K562 (cell line): ENCODE results near the gene RHNO1. TPM values are rescaled to one million over a fixed set of nuclear protein-coding genes. Genes with fewer than 3 reads are reported as not detected.

Source experiments
- ATAC-seq: fragments of 200-7000 bp; cut with Tn5 transposase; 3 replicates; pipeline ENCODE4 v1.9.1; 2020; ENCODE audit warnings: moderate library complexity
- BruUV-seq: library from RNA; stranded (reverse); fragments of 400-500 nt; replicated peaks from 2 replicates; lab custom pipeline; 2021; lab: Mats Ljungman, UMichigan
- CTCF ChIA-PET: fragments of 300-600 bp; formaldehyde crosslinking; extraction: SDS; loops from one replicate; lab custom pipeline; 2021; ENCODE audit warnings: low intra/inter-chr PET ratio; lab: Yijun Ruan, JAX
- POLR2A ChIA-PET: fragments of 300-600, 350-650 bp; sonication (Branson Sonifier 250); formaldehyde crosslinking; extraction: SDS; loops from one replicate; lab custom pipeline; 2021; ENCODE audit warnings: antibody characterized with exemption, inconsistent platforms; lab: Yijun Ruan, JAX
- DNase-seq, 4 experiments: peaks; one replicate each; pipeline versions ENCODE4 v3.0.0 to v3.0.0-alpha.2; 2011 to 2018; ENCODE audit warnings: low spot score in 3 of 4, mixed read lengths in 3 of 4; ENCODE audit errors: extremely low read depth in 1 of 4
- FAIRE-seq: peaks from 2 replicates; lab custom pipeline; 2011; peaks lifted over from hg19 to GRCh38; lab: Jason Lieb, UNC
- H2AFZ ChIP-seq: 2 replicates; pipeline ENCODE4 v1.6.0; 2011; ENCODE audit warnings: low read depth, low read length, control low read depth, inconsistent platforms
- H3K27ac ChIP-seq: fragments of 200-600 bp; 3 replicates; pipeline ENCODE4 v1.8.0; 2011; ENCODE audit warnings: low read depth, mild to moderate bottlenecking, control low read depth, inconsistent platforms, low read length, moderate library complexity, mixed read lengths; ENCODE audit errors: extremely low read depth
- H3K27me3 ChIP-seq, 2 experiments: fragments of 300-600 bp in 1 of 2; 2 replicates in 1 of 2; 3 replicates in 1 of 2; pipeline versions ENCODE4 v1.6.0 to v1.8.0; 2011; ENCODE audit warnings: inconsistent platforms in 2 of 2, low read length in 2 of 2, mild to moderate bottlenecking in 1 of 2, mixed read lengths in 1 of 2, moderate library complexity in 1 of 2; ENCODE audit not compliant: control insufficient read depth in 2 of 2, insufficient read depth in 2 of 2
- H3K36me3 ChIP-seq: fragments of 300-600 bp; 3 replicates; pipeline ENCODE4 v1.8.0; 2011; ENCODE audit warnings: mild to moderate bottlenecking, low read length, inconsistent platforms; ENCODE audit not compliant: control insufficient read depth, insufficient read depth
- H3K4me1 ChIP-seq, 2 experiments: fragments of 200-600 bp in 1 of 2; replicated peaks in 1 of 2; 2 replicates in 1 of 2; 3 replicates in 1 of 2; pipeline versions ENCODE4 v1.5.1 to v1.8.0; 2011; ENCODE audit warnings: inconsistent platforms in 2 of 2, low read length in 2 of 2, mild to moderate bottlenecking in 1 of 2, mixed read lengths in 1 of 2, moderate library complexity in 1 of 2; ENCODE audit not compliant: control insufficient read depth in 2 of 2, insufficient read depth in 2 of 2
- H3K4me2 ChIP-seq: 2 replicates; pipeline ENCODE4 v1.6.1; 2011; ENCODE audit warnings: low read length, control low read depth, inconsistent platforms, mixed read lengths; ENCODE audit not compliant: insufficient read depth
- H3K4me3 ChIP-seq: fragments of 200-600 bp; sonication (generic), shearing (Covaris generic); 2 replicates; pipeline ENCODE4 v1.5.1; 2016; ENCODE audit warnings: control low read depth, inconsistent platforms
- H3K79me2 ChIP-seq: fragments of 200-600 bp; 3 replicates; pipeline ENCODE4 v1.8.0; 2011; ENCODE audit warnings: low read length, inconsistent platforms; ENCODE audit not compliant: control insufficient read depth, insufficient read depth
- H3K9ac ChIP-seq, 2 experiments: 2 replicates each; pipeline versions ENCODE4 v1.6.0 to v1.6.1; 2011; ENCODE audit warnings: low read depth in 2 of 2, low read length in 2 of 2, control low read depth in 1 of 2, inconsistent platforms in 1 of 2, mild to moderate bottlenecking in 1 of 2, mixed read lengths in 1 of 2; ENCODE audit not compliant: insufficient read depth in 1 of 2
- H3K9me1 ChIP-seq: one replicate; pipeline ENCODE4 v1.6.0; 2011; ENCODE audit warnings: inconsistent platforms, mild to moderate bottlenecking, low read length, moderate library complexity; ENCODE audit not compliant: control insufficient read depth, insufficient read depth
- H3K9me3 ChIP-seq: replicated peaks from 2 replicates; pipeline ENCODE4 v1.5.1; 2011; ENCODE audit warnings: low read depth, low read length, inconsistent platforms; ENCODE audit not compliant: control insufficient read depth, insufficient read depth
- H4K20me1 ChIP-seq: replicated peaks from 2 replicates; pipeline ENCODE4 v1.6.1; 2011; ENCODE audit warnings: low read length, inconsistent platforms, mixed read lengths; ENCODE audit not compliant: control insufficient read depth, insufficient read depth
- CEBPB ChIP-seq: fragments of 450-650 bp; IDR thresholded peaks from 2 replicates; pipeline ENCODE4 v1.6.1; 2016; ENCODE audit warnings: missing genetic modification characterization, missing compliant biosample characterization
- CTBP1 ChIP-seq: fragments of 450-650 bp; IDR thresholded peaks from 2 replicates; pipeline ENCODE4 v1.6.1; 2016; ENCODE audit warnings: borderline replicate concordance
- HDAC3 ChIP-seq: fragments of 450-650 bp; IDR thresholded peaks from 2 replicates; pipeline ENCODE4 v1.6.1; 2018; ENCODE audit warnings: borderline replicate concordance, mild to moderate bottlenecking, moderate library complexity; ENCODE audit not compliant: partially characterized antibody
- YY1 ChIP-seq, 3 experiments: IDR thresholded peaks; 2 replicates each; pipeline ENCODE4 v1.6.1; 2011; ENCODE audit warnings: low read length in 2 of 3, mild to moderate bottlenecking in 2 of 3, moderate library complexity in 2 of 3, borderline replicate concordance in 1 of 3, control low read depth in 1 of 3, low read depth in 1 of 3; ENCODE audit not compliant: insufficient read depth in 3 of 3, insufficient replicate concordance in 2 of 3, control insufficient read depth in 1 of 3, insufficient read length in 1 of 3; ENCODE audit errors: extremely low read depth in 1 of 3
- ZNF23 ChIP-seq: fragments of 250-450 bp; sonication (Bioruptor Pico); IDR thresholded peaks from 2 replicates; pipeline ENCODE4 v1.4.0; 2020; ENCODE audit warnings: mild to moderate bottlenecking
- ZNF253 ChIP-seq: fragments of 250-450 bp; sonication (Bioruptor Pico); conservative IDR thresholded peaks from 2 replicates; pipeline ENCODE4 v1.6.1; 2021; ENCODE audit warnings: mild to moderate bottlenecking
- ZNF507 ChIP-seq: conservative IDR thresholded peaks from 2 replicates; pipeline ENCODE4 v1.6.1; 2017; ENCODE audit warnings: missing genetic modification characterization, missing compliant biosample characterization
- WGBS: fragments of 100-300 bp; shearing (Covaris generic); methylation state at CpG from one replicate; pipeline ENCODE4 v1.1.6; 2016; ENCODE audit warnings: low coverage, mixed read lengths; ENCODE audit not compliant: insufficient coverage; ENCODE audit errors: missing lambda C conversion rate; 5-methylcytosine and 5-hydroxymethylcytosine counted together
- in situ Hi-C: fragments of 300-500 bp; cut with MboI; formaldehyde crosslinking; loops from 4 replicates; pipeline ENCODE4 v1.15.0; 2018; ENCODE audit warnings: inconsistent platforms, mixed read lengths
- intact Hi-C: fragments of 100-400 bp; cut with micrococcal nuclease; formaldehyde crosslinking; loops from 2 replicates; pipeline ENCODE4 v1.14.2; 2022
- polyA plus RNA-seq, 8 experiments: library from polyadenylated mRNA; depleted of rRNA in 4 of 8; stranded (reverse) in 5 of 8; unstranded in 3 of 8; fragments of >200 nt; fragmentation: Nextera tagmentation in 2 of 8; fragmentation: Illumina TruSeq in 1 of 8; extraction: Ambion mirVana in 2 of 8; extraction: Trizol in 1 of 8; gene quantifications; 2 replicates each; pipeline versions ENCODE4 v1.2.1 to v1.2.3, GENCODE V29; 2011 to 2014; ENCODE audit warnings: inconsistent platforms in 1 of 8, missing spikeins in 1 of 8
- total RNA-seq, 7 experiments: library from RNA; depleted of rRNA in 6 of 7; stranded (reverse); fragments of >200 nt in 6 of 7; fragmentation: Illumina TruSeq in 2 of 7; extraction: Trizol in 2 of 7; gene quantifications; 2 replicates each; pipeline versions ENCODE4 v1.2.1 to v1.2.3, GENCODE V29; 2011 to 2021; ENCODE audit warnings: low replicate concordance in 1 of 7
- TF ChIP-seq, protein P1 (sequence below): IDR thresholded peaks from 2 replicates; pipeline ENCODE4 v1.6.1; 2012; ENCODE audit warnings: low read depth, low read length, improper control_type of control experiment, borderline replicate concordance
- TF ChIP-seq, protein P2 (sequence below), 2 experiments: fragments of 450-650 bp in 1 of 2; sonication (generic) in 1 of 2; formaldehyde crosslinking in 1 of 2; IDR thresholded peaks in 1 of 2; conservative IDR thresholded peaks in 1 of 2; 2 replicates each; pipeline versions ENCODE4 v1.6.1 to v1.8.1; 2016 to 2023; ENCODE audit warnings: mild to moderate bottlenecking in 2 of 2, moderate library complexity in 2 of 2, inconsistent platforms in 1 of 2, missing genetic modification reagents in 1 of 2
- TF ChIP-seq, protein P3 (sequence below): fragments of 250-450 bp; sonication (Bioruptor Pico); IDR thresholded peaks from 2 replicates; pipeline ENCODE4 v1.4.0; 2020
- TF ChIP-seq, protein P4 (sequence below), 2 experiments: fragments of 450-650 bp; IDR thresholded peaks; 2 replicates each; pipeline ENCODE4 v1.6.1; 2016

Gene RHNO1
- total and polyA plus RNA-seq, 9 of the 15 experiments (the other 6 are each of a cell fraction or from before 2014, with no cell fraction given), result 20.8 to 62.7 (median 28.8) TPM

DNA sequence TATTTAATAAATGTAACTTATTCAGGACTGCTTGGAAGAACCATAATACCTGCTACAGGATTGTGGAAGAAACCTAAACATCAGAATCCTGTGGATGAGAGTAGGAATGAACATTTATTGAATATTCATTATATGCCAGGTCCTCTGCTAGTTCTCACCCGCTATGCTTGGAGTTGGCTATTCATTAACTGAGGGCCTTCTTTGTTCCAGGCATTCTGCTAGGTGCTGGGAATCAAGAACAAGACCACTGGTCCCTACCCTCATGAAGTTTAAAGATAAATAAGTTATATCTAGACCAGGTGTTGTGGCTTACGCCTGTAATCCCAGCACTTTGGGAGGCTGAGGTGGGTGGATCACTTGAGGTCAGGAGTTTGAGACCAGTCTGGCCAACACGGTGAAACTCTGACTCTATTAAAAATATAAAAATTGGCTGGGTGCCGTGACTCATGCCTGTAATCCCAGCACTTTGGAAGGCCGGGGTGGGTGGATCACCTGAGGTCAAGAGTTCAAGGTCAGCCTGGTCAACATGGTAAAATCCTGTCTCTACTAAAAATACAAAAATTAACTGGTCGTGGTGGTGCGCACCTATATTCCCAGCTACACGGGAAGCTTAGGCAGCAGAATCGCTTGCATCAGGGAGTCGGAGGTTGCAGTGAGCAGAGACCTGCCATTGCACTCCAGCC, 9.9 kb downstream of the RHNO1 start:
- H3K4me1 ChIP-seq, result peaks cover 5 to 15% of the 10 kb centered on the region in 2 experiments; a peak in 4 of 5 replicates
- DNase-seq, result no peak
- FAIRE-seq, result no peak
- H3K9me1 ChIP-seq, result no peaks in the 10 kb centered on the region
- BruUV-seq, result no TSS peak
- WGBS, result 87% methylated on average over 7 of the region's 10 CpGs
- ChIA-PET POLR2A (interaction anchor here (0.6 to 1.2 kb wide), 4 partner anchors 89 to 1978 kb away, joined by 3 to 4 read pairs (median 4); no protein-coding TSS in a partner anchor), CTCF (no interaction called here)
- peaks cover 6% of the 10 kb centered on the region for H3K79me2 ChIP-seq
- H3K4me2 ChIP-seq, result no peak overlapping the region
- peaks cover 28% of the 10 kb centered on the region; the same call in 2 of the 3 replicates for H3K36me3 ChIP-seq
- H3K9ac ChIP-seq, result no peak overlapping the region
- H4K20me1 ChIP-seq, result no peaks in the 10 kb centered on the region
- in situ Hi-C loops (no loop called here), intact Hi-C loops (no loop called here)
- ATAC-seq, result no peak
- H3K27ac ChIP-seq, result no peak overlapping the region
- no peaks in the 10 kb centered on the region for H3K9me3 ChIP-seq
- H3K27me3 ChIP-seq, result no peaks in the 10 kb centered on the region
- no peak overlapping the region for H2AFZ ChIP-seq
- no peak overlapping the region for H3K4me3 ChIP-seq
- TF ChIP-seq ZNF253 (CRISPR knock-in tag), result no peak
- no peak for TF ChIP-seq HDAC3
- no peak for TF ChIP-seq CTBP1
- TF ChIP-seq, protein P1, sequence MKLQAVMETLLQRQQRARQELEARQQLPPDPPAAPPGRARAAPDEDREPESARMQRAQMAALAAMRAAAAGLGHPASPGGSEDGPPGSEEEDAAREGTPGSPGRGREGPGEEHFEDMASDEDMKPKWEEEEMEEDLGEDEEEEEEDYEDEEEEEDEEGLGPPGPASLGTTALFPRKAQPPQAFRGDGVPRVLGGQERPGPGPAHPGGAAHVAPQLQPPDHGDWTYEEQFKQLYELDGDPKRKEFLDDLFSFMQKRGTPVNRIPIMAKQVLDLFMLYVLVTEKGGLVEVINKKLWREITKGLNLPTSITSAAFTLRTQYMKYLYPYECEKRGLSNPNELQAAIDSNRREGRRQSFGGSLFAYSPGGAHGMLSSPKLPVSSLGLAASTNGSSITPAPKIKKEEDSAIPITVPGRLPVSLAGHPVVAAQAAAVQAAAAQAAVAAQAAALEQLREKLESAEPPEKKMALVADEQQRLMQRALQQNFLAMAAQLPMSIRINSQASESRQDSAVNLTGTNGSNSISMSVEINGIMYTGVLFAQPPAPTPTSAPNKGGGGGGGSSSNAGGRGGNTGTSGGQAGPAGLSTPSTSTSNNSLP, result no peak
- no peak for TF ChIP-seq ZNF23 (CRISPR knock-in tag)
- TF ChIP-seq CEBPB (tag), result no peak
- TF ChIP-seq, protein P2, sequence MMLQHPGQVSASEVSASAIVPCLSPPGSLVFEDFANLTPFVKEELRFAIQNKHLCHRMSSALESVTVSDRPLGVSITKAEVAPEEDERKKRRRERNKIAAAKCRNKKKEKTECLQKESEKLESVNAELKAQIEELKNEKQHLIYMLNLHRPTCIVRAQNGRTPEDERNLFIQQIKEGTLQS (IDR thresholded peaks at IDR 0.05), result no peak
- TF ChIP-seq, protein P2 (CRISPR knock-in tag; conservative IDR thresholded peaks at IDR 0.05), result no peak
- TF ChIP-seq, protein P3, sequence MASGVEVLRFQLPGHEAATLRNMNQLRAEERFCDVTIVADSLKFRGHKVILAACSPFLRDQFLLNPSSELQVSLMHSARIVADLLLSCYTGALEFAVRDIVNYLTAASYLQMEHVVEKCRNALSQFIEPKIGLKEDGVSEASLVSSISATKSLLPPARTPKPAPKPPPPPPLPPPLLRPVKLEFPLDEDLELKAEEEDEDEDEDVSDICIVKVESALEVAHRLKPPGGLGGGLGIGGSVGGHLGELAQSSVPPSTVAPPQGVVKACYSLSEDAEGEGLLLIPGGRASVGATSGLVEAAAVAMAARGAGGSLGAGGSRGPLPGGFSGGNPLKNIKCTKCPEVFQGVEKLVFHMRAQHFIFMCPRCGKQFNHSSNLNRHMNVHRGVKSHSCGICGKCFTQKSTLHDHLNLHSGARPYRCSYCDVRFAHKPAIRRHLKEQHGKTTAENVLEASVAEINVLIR, result no peak
- TF ChIP-seq YY1 (IDR thresholded peaks at IDR 0.05; ENCODE audit: borderline replicate concordance in 1 of 3, control insufficient read depth in 1 of 3, extremely low read depth in 1 of 3, insufficient read depth in 3 of 3, insufficient read length in 1 of 3, insufficient replicate concordance in 2 of 3, low read depth in 1 of 3, low read length in 2 of 3), result no peak
- TF ChIP-seq, protein P4, sequence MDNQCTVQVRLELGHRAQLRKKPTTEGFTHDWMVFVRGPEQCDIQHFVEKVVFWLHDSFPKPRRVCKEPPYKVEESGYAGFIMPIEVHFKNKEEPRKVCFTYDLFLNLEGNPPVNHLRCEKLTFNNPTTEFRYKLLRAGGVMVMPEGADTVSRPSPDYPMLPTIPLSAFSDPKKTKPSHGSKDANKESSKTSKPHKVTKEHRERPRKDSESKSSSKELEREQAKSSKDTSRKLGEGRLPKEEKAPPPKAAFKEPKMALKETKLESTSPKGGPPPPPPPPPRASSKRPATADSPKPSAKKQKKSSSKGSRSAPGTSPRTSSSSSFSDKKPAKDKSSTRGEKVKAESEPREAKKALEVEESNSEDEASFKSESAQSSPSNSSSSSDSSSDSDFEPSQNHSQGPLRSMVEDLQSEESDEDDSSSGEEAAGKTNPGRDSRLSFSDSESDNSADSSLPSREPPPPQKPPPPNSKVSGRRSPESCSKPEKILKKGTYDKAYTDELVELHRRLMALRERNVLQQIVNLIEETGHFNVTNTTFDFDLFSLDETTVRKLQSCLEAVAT (IDR thresholded peaks at IDR 0.05), result no peak
- no peak for TF ChIP-seq ZNF507 (tag)
